Neural progenitor cell (in vitro differentiated cells): ENCODE measurements around the gene VPS37D. TPM values are rescaled to one million over a fixed set of nuclear protein-coding genes. Genes with fewer than 3 reads are reported as not detected.

Experiments used
- DNase-seq: peaks from one replicate; pipeline ENCODE4 v3.0.0-alpha.2; 2016; ENCODE audit warnings: low spot score
- H2AFZ ChIP-seq: fragments of 200-600 bp; sonication (generic); replicated peaks from 2 replicates; pipeline ENCODE4 v1.6.1; 2016; ENCODE audit warnings: antibody characterized with exemption
- H3F3A ChIP-seq: fragments of 200-600 bp; sonication (generic); 2 replicates; pipeline ENCODE4 v1.6.1; 2016; ENCODE audit warnings: antibody characterized with exemption, low read depth
- H3K27ac ChIP-seq: fragments of 200-600 bp; sonication (generic); 2 replicates; pipeline ENCODE4 v1.5.1; 2016; ENCODE audit warnings: mild to moderate bottlenecking
- H3K27me3 ChIP-seq: fragments of 200-600 bp; sonication (generic); 2 replicates; pipeline ENCODE4 v1.6.1; 2016; ENCODE audit warnings: mild to moderate bottlenecking, moderate library complexity
- H3K36me3 ChIP-seq: fragments of 200-600 bp; sonication (generic); 2 replicates; pipeline ENCODE4 v1.5.1; 2016
- H3K4me1 ChIP-seq: fragments of 200-600 bp; sonication (generic); 2 replicates; pipeline ENCODE4 v1.6.1; 2016; ENCODE audit warnings: mixed run types
- H3K4me2 ChIP-seq: fragments of 200-600 bp; sonication (generic); 2 replicates; pipeline ENCODE4 v1.6.1; 2016
- H3K4me3 ChIP-seq: fragments of 200-600 bp; sonication (generic); 2 replicates; pipeline ENCODE4 v1.5.1; 2016
- H3K79me2 ChIP-seq: fragments of 200-600 bp; sonication (generic); 2 replicates; pipeline ENCODE4 v1.6.1; 2016; ENCODE audit warnings: low read depth
- H3K9ac ChIP-seq: fragments of 200-600 bp; sonication (generic); 2 replicates; pipeline ENCODE4 v1.6.1; 2016
- H3K9me3 ChIP-seq: fragments of 200-600 bp; sonication (generic); 2 replicates; pipeline ENCODE4 v1.5.1; 2016; ENCODE audit warnings: low read depth
- H4K20me1 ChIP-seq: fragments of 200-600 bp; sonication (generic); 2 replicates; pipeline ENCODE4 v1.6.1; 2016; ENCODE audit warnings: low read depth
- H3K27ac Mint-ChIP-seq: 3 replicates; pipeline ENCODE4 v1.8.0; 2021; ENCODE audit warnings: mixed read lengths
- H3K27me3 Mint-ChIP-seq: 2 replicates; pipeline ENCODE4 v1.8.0; 2022; ENCODE audit warnings: low read depth, mild to moderate bottlenecking, inconsistent platforms, moderate library complexity, mixed read lengths; ENCODE audit not compliant: insufficient read depth
- H3K36me3 Mint-ChIP-seq: 3 replicates; pipeline ENCODE4 v1.8.0; 2021; ENCODE audit warnings: mixed read lengths
- H3K4me1 Mint-ChIP-seq: 3 replicates; pipeline ENCODE4 v1.8.0; 2021; ENCODE audit warnings: mixed read lengths
- H3K4me3 Mint-ChIP-seq: 3 replicates; pipeline ENCODE4 v1.8.0; 2021; ENCODE audit warnings: mild to moderate bottlenecking, moderate library complexity, mixed read lengths
- H3K9me3 Mint-ChIP-seq: 3 replicates; pipeline ENCODE4 v1.8.0; 2020; ENCODE audit warnings: mixed read lengths
- EZH2 ChIP-seq: fragments of 200-600 bp; sonication (generic); IDR thresholded peaks from 2 replicates; pipeline ENCODE4 v1.6.1; 2017; ENCODE audit warnings: antibody characterized with exemption, mild to moderate bottlenecking, moderate library complexity
- EZH2phosphoT487 ChIP-seq: fragments of 200-600 bp; sonication (generic); IDR thresholded peaks from 2 replicates; pipeline ENCODE4 v1.6.1; 2017; ENCODE audit warnings: antibody characterized with exemption
- total RNA-seq: library from RNA; depleted of rRNA; stranded (reverse); fragments of >200 nt; gene quantifications from 2 replicates; pipeline ENCODE4 v1.2.3, GENCODE V29; 2015; ENCODE audit warnings: low replicate concordance
- TF ChIP-seq, protein P1 (sequence below): fragments of 200-600 bp; sonication (generic); IDR thresholded peaks from 2 replicates; pipeline ENCODE4 v1.5.1; 2017; ENCODE audit warnings: antibody characterized with exemption, mild to moderate bottlenecking

The VPS37D gene
- total RNA-seq, 1 donor from 2014 or later, result 7.0 TPM

DNA sequence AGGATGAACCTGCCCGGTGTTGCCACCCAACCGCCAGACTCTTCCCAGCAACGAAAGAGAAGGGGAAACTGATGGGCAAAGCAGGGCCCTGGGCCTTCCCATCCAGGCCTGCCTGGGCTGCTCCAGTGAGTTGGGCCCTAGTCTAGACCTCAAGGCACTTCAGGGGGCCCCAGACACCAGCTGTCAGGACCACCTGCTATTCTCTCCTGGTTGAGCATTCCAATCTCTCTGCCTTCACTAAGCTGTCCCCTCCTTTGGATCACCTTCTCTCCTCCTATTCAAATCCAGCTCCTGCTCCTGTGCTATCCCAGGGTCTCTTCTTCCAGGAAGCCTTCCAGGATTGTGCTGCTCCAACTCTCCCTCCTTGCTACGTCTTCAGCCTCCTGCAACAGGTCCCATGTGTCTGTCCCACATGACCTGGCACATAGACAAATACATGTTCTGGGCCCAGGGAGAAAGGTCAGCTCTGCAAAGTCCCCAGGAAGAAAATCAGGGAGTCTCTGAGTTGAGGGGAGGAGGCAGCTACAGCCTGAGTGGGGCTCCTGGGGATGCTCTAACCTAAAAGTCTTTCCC is 48.8 kb downstream of the VPS37D start:
- Histone ChIP-seq H3K9ac (no peak overlapping the region), H3K4me3 (no peak overlapping the region), H3K9me3 (no peaks in the 10 kb centered on the region), H3K27me3 (peaks cover 32% of the 10 kb centered on the region), H3K36me3 (no peaks in the 10 kb centered on the region), H3K4me2 (no peak overlapping the region), H3K79me2 (peaks cover 10% of the 10 kb centered on the region), H2AFZ (no peak overlapping the region), H3K27ac (no peak overlapping the region), H3F3A (no peaks in the 10 kb centered on the region), H4K20me1 (peaks cover 42% of the 10 kb centered on the region), H3K4me1 (no peaks in the 10 kb centered on the region)
- peaks cover 10% of the 10 kb centered on the region for H3K27me3 Mint-ChIP-seq
- H3K27ac Mint-ChIP-seq, result no peak overlapping the region
- no peak overlapping the region for H3K4me3 Mint-ChIP-seq
- TF ChIP-seq, protein P1, sequence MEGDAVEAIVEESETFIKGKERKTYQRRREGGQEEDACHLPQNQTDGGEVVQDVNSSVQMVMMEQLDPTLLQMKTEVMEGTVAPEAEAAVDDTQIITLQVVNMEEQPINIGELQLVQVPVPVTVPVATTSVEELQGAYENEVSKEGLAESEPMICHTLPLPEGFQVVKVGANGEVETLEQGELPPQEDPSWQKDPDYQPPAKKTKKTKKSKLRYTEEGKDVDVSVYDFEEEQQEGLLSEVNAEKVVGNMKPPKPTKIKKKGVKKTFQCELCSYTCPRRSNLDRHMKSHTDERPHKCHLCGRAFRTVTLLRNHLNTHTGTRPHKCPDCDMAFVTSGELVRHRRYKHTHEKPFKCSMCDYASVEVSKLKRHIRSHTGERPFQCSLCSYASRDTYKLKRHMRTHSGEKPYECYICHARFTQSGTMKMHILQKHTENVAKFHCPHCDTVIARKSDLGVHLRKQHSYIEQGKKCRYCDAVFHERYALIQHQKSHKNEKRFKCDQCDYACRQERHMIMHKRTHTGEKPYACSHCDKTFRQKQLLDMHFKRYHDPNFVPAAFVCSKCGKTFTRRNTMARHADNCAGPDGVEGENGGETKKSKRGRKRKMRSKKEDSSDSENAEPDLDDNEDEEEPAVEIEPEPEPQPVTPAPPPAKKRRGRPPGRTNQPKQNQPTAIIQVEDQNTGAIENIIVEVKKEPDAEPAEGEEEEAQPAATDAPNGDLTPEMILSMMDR, result no peak
- no peak for TF ChIP-seq EZH2phosphoT487
- no peak for TF ChIP-seq EZH2
- H3K9me3 Mint-ChIP-seq, result no peaks in the 10 kb centered on the region
- no peak for DNase-seq
- H3K36me3 Mint-ChIP-seq, result no peaks in the 10 kb centered on the region
- H3K4me1 Mint-ChIP-seq, result peaks cover 14% of the 10 kb centered on the region

DNA sequence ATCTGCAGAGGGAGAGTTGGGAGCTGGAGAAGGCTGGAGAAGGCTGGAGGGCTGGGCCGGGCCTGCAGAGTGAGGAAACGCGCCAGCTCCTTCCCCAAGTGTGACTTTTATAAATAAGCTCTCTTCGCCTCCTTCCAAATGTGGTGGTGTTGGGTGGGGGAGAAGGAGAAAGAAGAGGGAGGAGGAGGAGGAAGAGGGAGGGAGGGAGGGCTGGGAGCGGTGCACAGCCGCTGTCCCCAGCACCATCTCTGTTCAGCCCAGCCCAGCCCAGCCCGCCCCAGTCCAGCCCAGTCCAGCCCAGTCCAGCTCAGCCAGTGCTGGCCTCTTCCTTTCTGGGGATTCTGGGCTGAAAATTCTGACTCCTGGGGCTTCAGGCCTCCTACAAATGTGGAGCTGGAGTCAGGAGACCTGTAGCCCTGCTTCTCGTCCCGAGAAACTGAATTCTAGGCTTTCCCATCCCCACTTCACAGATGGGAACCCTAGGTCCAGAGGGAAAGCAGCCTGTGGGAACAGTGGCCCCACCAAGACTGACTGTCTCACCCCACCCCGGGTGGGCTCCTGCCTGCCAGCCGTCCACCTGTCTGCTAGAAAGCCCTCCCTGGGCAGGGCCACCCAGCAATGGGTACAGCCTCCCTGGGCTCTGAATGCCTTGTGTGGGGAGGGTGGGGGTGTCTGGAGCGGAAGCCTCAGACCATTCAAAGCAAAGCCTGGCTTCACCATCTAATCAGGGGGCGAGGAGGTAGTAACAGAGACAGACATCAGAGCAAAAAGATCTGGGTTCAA is 49.6 kb downstream of the VPS37D start:
- Mint-ChIP-seq H3K4me3 (peak overlapping the region; percentile 80), H3K4me1 (peaks cover 14% of the 10 kb centered on the region), H3K9me3 (no peaks in the 10 kb centered on the region), H3K36me3 (no peaks in the 10 kb centered on the region), H3K27me3 (peaks cover 14% of the 10 kb centered on the region), H3K27ac (no peak overlapping the region)
- Histone ChIP-seq H3F3A (no peaks in the 10 kb centered on the region), H4K20me1 (peaks cover 36% of the 10 kb centered on the region), H3K9ac (no peak overlapping the region), H2AFZ (no peak overlapping the region), H3K4me3 (no peak overlapping the region), H3K36me3 (no peaks in the 10 kb centered on the region), H3K27ac (no peak overlapping the region), H3K79me2 (peaks cover 10% of the 10 kb centered on the region), H3K4me2 (no peak overlapping the region), H3K27me3 (peaks cover 33% of the 10 kb centered on the region), H3K4me1 (no peaks in the 10 kb centered on the region), H3K9me3 (no peaks in the 10 kb centered on the region)
- TF ChIP-seq EZH2phosphoT487, result no peak
- TF ChIP-seq EZH2, result no peak
- TF ChIP-seq, protein P1, result no peak
- DNase-seq, result no peak

DNA sequence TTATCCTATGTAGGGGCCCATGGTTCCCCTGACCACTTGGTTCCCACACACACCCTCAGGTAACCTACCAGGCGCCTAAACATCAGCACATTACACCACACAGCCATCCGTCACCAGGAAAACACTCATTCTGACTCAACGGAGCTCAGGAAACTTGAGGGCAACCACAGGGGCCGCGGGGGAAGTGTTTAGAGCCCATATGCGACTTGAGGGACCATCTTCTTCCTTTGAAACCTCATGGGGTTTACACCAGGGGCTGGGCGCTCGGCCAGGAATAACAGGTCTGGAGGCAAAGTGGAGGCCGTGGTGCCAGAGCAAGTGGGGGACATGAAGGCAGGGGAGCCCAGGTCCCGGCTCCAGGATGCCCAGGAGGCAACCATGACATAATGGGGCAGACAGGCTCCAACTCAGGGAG is 50.4 kb downstream of the VPS37D start:
- H3K9me3 Mint-ChIP-seq, result no peaks in the 10 kb centered on the region
- H3K9me3 ChIP-seq, result no peaks in the 10 kb centered on the region
- H3K27me3 ChIP-seq, result peaks cover 33% of the 10 kb centered on the region
- H3K27me3 Mint-ChIP-seq, result peaks cover 14% of the 10 kb centered on the region
- peaks cover 10% of the 10 kb centered on the region for H3K79me2 ChIP-seq
- no peaks in the 10 kb centered on the region for H3K36me3 ChIP-seq
- H3F3A ChIP-seq, result no peaks in the 10 kb centered on the region
- H3K4me3 ChIP-seq, result no peak overlapping the region
- H3K36me3 Mint-ChIP-seq, result no peaks in the 10 kb centered on the region
- no peak overlapping the region for H3K27ac Mint-ChIP-seq
- H3K4me1 ChIP-seq, result no peaks in the 10 kb centered on the region
- DNase-seq, result no peak
- no peak overlapping the region for H2AFZ ChIP-seq
- no peak overlapping the region for H3K9ac ChIP-seq
- H3K4me2 ChIP-seq, result peak overlapping the region; percentile 89
- peaks cover 14% of the 10 kb centered on the region for H3K4me1 Mint-ChIP-seq
- H4K20me1 ChIP-seq, result peaks cover 30% of the 10 kb centered on the region
- H3K4me3 Mint-ChIP-seq, result peak overlapping the region; percentile 80
- TF ChIP-seq EZH2, result no peak
- TF ChIP-seq EZH2phosphoT487, result no peak
- TF ChIP-seq, protein P1, result no peak
- no peak overlapping the region for H3K27ac ChIP-seq
